HepG2 (cell line): ENCODE data around the gene UFL1.

Experiments used
- BRCA1 ChIP-seq: sonication (generic); formaldehyde crosslinking; IDR thresholded peaks from 2 replicates; pipeline ENCODE4 v1.4.0; 2020; ENCODE audit warnings: missing genetic modification reagents
- CEBPZ ChIP-seq: IDR thresholded peaks from 2 replicates; pipeline ENCODE4 v1.6.1; 2012; ENCODE audit warnings: low read length, improper control_type of control experiment
- CTCF ChIP-seq: sonication (generic); formaldehyde crosslinking; IDR thresholded peaks from 2 replicates; pipeline ENCODE4 v1.5.0; 2020; ENCODE audit warnings: mild to moderate bottlenecking, missing genetic modification reagents, moderate library complexity
- KLF9 ChIP-seq: IDR thresholded peaks from 2 replicates; pipeline ENCODE4 v1.6.1; 2016; ENCODE audit warnings: low read depth
- MED1 ChIP-seq: sonication (generic); formaldehyde crosslinking; IDR thresholded peaks from 2 replicates; pipeline ENCODE4 v1.4.0; 2020; ENCODE audit warnings: missing genetic modification reagents
- PBX3 ChIP-seq: sonication (generic); formaldehyde crosslinking; IDR thresholded peaks from 2 replicates; pipeline ENCODE4 v1.8.1; 2023; ENCODE audit warnings: missing genetic modification reagents, inconsistent platforms, borderline replicate concordance
- TEAD2 ChIP-seq: sonication (generic); formaldehyde crosslinking; IDR thresholded peaks from 2 replicates; pipeline ENCODE4 v1.9.0; 2021; ENCODE audit warnings: missing genetic modification reagents
- ZNF784 ChIP-seq: sonication (generic); formaldehyde crosslinking; IDR thresholded peaks from 2 replicates; pipeline ENCODE4 v1.5.1; 2020; ENCODE audit warnings: missing genetic modification reagents, mild to moderate bottlenecking, borderline replicate concordance

GRCh38 chr6:96499781-96500180 lies 21.8 kb upstream of the UFL1 start:
- no peak for TF ChIP-seq TEAD2 (CRISPR knock-in tag)
- TF ChIP-seq KLF9: no peak
- no peak for TF ChIP-seq CTCF (CRISPR knock-in tag)
- no peak for TF ChIP-seq CEBPZ
- no peak for TF ChIP-seq MED1 (CRISPR knock-in tag)
- TF ChIP-seq BRCA1 (CRISPR knock-in tag): no peak
- TF ChIP-seq PBX3 (CRISPR knock-in tag): no peak
- TF ChIP-seq ZNF784 (CRISPR knock-in tag): no peak
